ENCODE results near the gene RAP1GAP.

DNA sequence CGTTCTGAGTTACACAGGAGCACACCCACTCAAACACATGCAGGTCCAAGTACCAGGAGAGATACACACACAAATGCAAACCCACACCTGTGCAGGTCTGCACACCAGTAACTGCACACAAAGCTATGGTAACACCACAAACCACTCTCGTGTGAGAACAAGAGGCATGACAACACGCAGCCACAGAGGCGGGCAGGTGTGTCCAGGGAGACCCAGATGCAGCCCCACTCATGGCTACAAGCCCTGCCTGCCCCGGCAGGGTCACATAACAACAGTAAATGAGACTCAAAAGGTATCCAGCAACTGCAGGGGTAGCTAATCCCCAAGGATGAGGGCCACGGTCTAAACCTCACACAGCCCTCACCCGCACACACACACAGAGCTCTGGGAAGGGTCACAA is 48.1 kb downstream of the RAP1GAP start:
- TF ChIP-seq EZH2 (IDR thresholded peaks at IDR 0.05; ENCODE audit: insufficient read depth, poor library complexity, severe bottlenecking): no peak
- TF ChIP-seq EZH2phosphoT487 (IDR thresholded peaks at IDR 0.05; ENCODE audit: insufficient read depth, low read depth): no peak
